Measurements from ENCODE around the gene TMEM98.
"Not testable (repeated sequence)": the region's sequence is repeated elsewhere in the genome, so short reads cannot be mapped to it uniquely, and the experiment has no call there.

TMEM98 gene

DNA sequence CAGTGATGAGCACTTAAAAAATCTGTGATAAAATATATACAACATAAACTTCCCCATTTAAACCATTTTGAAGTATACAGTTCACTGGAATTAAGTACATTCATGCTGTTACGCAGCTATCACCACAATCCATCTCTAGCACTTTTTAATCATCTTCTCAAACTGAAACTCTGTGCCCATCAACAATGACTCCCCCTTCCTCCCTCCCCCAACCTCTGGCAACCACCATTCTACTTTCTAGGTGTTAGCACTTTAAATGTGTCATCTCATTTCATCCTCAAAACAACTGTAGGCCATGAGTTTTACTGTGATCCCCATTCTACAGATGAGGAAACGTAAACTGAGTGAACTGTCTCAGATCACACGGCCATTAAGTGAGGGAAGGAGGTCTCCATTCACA, 13.8 kb upstream of the TMEM98 start:
- no peak for DNase-seq (ENCODE audit: low spot score)

GRCh38 chr17:32915245-32915644, 12.7 kb upstream of the TMEM98 start:
- no peak for DNase-seq (ENCODE audit: low spot score)

DNA sequence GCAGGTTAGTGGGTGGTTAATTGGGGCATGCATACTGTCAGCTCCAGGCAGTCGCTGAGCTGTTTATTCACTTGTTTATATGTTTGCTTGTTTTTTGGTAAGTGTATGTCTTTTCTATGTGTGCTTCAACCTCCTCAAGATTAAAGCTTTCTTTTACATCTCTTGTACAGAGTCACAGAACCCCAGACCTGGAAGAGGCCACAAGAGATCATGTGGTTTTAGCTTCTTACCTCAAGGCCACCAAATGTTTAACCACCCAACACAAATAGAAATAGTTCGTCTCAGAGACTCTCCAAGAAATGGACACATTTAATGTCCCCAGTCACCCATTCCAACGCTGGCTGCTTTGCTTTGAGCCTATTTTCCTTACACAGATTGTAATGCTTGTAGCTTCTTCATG, 11.8 kb upstream of the TMEM98 start:
- no peak for DNase-seq (ENCODE audit: low spot score)

DNA sequence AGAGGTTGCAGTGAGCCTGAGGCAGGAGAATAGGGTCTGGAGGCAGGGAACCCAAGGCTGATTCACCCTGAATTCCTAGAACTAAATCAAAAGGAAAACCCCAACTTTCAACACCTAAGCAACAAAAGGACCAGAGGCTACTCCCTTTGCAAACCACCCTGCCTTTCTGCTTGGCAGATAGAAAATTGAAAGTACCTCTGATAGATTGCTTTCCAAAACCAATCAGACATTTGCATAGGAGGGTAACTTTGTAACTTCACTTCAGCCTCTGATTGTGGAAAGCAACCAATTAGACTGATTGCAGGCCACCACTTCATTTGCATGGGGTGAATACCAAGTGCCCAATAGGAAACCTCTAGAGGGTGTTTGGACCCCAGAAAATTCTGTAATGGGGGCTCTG, 10.9 kb upstream of the TMEM98 start:
- no peak for DNase-seq (ENCODE audit: low spot score)

GRCh38 chr17:32917842-32918241, 10.1 kb upstream of the TMEM98 start:
- no peak for DNase-seq (ENCODE audit: low spot score)

DNA sequence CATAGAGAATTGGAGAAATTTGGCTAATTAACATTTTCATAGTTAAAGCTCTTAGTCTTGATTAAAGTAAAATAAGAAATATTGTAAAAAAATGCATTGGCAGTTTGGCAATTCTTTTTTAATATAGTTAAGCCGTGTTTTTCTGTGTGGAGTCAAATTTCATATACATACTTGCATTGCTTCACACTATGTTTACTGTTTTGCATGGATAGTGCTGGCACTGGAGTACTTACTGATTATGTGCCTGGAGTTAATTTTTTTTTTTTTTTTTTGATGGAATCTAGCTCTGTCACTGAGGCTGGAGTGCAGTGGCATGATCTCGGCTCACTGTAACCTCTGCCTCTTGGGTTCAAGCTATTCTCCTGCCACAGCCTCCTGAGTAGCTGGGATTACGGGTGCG, 8.1 kb upstream of the TMEM98 start:
- not testable (repeated sequence) for DNase-seq (ENCODE audit: low spot score)

DNA sequence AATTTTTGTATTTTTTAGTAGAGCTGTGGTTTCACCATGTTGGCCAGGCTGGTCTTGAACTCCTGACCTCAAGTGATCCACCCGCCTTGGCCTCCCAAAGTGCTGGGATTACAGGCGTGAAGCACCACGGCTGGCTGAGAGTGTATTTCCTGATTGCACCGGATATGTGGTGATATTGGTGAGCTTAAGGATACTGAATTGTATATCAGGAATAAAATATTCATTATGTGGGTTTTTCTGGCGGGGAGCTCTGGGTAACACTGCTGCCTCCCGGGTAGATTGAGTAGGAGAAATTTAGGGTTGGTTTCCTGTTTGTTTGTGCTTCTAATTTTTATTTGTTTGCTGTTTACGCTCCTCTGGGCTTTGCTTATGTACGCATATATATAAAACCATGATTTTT, 7.7 kb upstream of the TMEM98 start:
- no peak for DNase-seq (ENCODE audit: low spot score)

DNA sequence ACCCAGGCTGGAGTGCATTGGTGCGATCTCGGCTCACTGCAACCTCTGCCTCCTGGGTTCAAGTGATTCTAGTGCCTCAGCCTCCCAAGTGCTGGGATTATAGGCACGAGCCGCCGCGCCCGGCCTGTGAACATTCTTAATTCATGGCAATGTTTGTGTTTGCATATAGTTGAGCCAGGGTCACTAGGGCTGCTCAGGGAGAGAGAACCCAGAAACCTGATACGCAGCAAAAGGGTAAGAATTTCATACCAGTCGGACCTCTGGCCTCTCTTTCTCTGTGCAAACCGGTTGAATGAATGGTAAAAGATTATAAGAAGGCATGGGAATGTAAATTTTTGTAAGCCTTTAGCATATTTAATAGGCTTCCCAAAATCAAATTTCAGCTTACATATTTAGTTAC, 6.9 kb upstream of the TMEM98 start:
- DNase-seq (ENCODE audit: low spot score) = no peak

DNA sequence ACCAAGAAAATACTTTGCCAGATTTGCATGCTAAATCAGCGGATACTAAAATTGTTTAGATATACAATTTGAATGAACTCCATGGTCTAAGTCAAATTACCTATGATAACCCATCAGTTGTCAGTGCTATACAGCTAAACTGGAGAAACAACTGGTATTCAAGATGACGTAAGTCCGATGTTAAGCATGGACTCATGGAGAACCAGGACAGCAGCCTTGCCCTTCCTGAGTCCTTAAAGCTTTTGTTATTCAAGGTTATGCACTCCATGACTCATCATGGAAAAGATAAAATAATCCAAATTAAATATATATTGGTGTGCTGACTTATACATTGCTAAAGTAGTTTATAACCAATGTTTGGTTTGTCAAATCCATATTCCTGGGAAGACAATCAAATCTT, 4.0 kb upstream of the TMEM98 start:
- not testable (repeated sequence) for DNase-seq (ENCODE audit: low spot score)

DNA sequence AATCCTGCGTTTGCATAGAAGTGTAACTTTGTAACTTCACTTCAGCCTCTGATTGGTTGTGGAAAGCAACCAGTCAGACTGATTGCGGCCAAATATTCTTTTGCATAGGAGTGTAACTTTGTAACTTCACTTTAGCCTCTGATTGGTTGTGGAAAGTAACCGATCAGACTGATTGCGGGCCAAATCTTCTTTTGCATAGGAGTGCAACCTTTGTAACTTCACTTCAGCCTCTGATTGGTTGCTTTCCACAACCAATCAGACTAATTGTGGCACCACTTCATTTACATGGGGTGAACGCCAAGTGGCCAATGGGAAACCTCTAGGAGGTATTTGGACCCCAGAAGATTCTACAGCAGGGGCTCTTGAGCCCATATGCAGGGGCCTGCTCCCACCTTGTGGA, 1.8 kb upstream of the TMEM98 start:
- DNase-seq (ENCODE audit: low spot score) = no peak

- not testable (repeated sequence) for DNase-seq (ENCODE audit: low spot score)
Observed at GRCh38 chr17:32926789-32927188, 1.2 kb upstream of the TMEM98 start.

- no peak for DNase-seq (ENCODE audit: low spot score)
Observed at GRCh38 chr17:32927201-32927723, 691 bp upstream of the TMEM98 start.

DNA sequence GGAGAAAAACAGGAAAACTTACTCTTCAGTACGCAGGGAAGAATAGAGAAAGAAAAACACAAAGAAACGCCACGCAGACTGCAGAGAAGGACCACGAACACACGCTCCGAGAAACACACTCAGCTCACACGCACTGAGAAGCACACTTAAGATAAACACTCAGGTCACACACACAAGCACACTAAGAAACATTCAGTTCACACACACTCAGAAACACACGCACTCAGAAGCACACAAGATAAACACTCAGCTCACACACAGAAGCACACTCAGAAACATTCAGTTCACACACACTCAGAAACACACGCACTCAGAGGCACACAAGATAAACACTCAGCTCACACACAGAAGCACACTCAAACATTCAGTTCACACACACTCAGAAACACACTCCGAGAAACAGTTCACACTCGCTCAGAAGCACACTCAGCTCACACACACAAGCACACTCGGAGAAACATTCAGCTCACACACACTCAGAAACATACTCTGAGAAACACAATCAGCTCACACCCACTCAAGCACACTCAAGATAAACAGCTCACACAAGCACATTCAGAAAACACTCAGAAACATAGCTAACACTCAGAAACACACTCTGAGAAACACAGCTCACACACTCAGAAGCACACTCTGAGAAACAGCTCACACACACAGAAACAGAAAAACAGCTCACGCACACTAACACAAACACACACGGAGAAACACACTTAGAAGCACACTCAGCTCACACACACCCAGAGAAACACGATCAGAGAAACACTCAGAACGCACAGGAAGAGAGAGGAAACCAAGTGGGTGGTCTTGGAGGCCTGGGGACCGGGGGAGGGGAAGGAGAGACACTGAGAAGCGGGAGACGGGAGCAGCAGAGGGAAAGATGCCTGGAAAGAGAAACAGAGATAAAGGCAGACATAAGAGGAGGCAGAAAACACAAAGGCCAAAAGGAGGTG, 908 bp downstream of the TMEM98 start:
- peak; percentile 34 for DNase-seq (ENCODE audit: low spot score)

DNA sequence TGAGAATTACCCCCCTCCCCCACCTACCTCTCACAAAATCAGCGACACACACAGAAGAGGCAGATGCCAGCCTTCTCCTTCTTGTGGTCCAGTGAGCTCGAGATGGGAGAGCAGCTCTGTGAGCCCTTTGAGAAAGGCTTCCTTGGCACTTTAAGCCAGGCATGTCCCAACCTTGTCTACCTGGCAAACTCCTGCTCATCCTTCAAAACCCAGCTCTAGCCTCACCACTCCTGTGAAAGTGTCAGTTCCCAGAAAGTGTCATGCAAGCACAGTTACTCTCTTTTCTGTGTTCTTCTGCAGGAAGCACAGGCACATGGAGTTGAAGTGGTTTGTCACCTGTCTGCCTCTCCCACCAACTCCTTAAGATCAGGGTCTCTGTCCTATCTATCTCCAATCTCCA, 1.6 kb downstream of the TMEM98 start:
- DNase-seq (ENCODE audit: low spot score) = no peak

DNA sequence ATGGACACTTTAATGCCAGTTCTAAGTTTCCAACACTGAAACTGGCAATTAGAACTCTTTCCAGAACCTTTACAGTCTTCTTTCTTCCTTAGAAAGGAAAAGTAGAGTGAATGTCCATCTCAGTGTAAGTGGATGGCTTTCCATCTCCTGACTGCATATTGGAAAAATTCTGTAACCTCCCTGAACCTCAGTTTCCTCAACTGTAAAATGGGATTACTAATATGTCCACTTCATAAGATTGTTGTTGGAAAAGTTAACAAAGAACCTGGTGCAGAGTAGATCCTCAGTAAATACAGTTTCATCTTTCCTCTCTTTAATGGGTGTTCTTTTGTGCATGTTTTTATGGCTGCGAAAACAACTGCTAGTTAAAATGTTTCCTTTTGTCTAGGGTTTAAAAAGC, 2.6 kb downstream of the TMEM98 start:
- DNase-seq (ENCODE audit: low spot score) = no peak

DNA sequence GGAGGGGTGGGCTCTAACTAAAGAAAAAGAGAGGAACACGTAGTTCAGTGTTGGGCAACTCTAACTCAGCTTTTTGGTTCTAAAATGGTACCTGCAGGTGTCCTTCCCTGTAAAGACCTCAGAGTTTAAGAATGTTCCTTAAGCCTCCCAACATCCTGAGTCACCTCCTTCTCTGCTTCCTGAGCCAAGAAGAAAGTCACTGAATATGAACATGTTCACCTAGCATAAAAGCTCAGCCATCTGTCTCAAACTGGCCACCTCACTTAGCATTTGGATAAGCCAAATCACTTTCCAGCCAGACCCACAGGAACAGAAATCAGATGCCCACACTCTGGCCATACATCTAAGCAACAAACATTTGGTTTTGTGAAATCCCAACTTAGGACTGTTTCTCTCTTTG, 3.7 kb downstream of the TMEM98 start:
- no peak for DNase-seq (ENCODE audit: low spot score)

DNA sequence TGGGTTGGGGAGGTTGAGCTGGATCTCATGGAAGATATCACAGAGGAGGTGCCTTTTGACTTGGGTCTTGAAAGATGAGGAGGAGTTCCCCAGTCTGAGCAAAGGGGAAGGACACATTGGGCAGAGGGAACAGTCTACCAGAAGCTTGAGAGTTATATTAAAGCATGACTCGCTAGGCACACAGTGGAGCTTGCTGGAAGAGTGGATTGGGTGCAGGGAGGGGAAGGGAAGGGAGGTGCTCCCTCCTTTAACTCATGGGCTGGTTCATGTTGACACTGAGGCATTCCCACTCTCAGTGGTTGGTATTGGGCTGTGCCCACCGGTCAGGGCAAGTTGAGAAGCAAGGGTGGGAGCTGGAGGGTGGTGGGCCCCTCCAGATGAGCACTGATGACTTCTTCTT, 5.9 kb downstream of the TMEM98 start:
- no peak for DNase-seq (ENCODE audit: low spot score)

DNA sequence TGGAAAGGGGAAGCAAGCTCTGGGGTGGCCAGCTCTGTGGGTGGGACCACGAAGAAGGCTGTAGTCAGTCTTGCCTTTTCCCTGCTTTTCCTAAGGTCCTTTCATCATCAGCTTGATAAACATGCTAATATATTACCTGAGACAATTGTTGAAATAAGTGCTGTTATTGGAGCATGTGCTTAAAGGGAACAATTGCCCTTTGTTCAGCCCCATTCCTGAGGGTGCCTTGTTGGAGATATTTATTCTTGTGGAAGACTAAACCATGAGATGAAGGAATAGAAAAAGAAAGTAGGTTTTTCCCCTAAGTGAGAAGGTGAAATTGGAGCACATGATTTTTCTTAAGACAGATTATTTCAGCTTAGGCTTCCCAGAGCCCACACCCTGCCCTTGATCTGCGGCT, 7.8 kb downstream of the TMEM98 start:
- DNase-seq (ENCODE audit: low spot score) = no peak

DNA sequence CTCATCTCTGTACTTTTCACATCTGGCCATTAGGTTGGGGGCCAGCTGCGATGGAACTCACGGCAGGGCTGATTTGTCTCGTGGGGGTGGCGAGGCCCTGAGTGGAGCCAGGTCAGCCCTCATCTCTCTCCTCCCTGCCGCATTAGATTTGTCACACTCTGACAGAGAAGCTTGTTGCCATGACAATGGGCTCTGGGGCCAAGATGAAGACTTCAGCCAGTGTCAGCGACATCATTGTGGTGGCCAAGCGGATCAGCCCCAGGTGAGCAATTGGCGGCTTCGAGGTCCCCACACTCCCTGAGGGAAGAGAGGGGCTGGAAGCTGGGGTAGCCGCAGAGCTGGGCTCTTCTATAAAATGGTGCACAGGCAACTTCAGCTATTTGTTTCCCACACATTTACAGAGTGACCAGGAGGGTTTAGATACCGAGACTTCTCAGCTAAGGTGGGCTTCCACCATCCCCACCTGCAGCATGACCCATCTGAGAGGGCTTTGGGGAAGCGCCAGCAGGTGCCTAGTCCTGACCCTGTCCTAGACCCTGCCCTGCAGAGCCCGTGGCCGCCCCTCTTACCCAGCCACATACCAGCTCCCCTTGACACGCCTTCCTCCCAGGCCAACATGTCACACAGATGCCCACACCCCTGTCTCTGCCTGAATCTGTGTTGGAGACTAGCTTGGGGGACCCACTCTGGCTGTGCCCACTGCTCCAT, 8.4 kb downstream of the TMEM98 start:
- DNase-seq (ENCODE audit: low spot score) = no peak

GRCh38 chr17:32936894-32937500, 9.0 kb downstream of the TMEM98 start:
- DNase-seq (ENCODE audit: low spot score) = peak; percentile 71

DNA sequence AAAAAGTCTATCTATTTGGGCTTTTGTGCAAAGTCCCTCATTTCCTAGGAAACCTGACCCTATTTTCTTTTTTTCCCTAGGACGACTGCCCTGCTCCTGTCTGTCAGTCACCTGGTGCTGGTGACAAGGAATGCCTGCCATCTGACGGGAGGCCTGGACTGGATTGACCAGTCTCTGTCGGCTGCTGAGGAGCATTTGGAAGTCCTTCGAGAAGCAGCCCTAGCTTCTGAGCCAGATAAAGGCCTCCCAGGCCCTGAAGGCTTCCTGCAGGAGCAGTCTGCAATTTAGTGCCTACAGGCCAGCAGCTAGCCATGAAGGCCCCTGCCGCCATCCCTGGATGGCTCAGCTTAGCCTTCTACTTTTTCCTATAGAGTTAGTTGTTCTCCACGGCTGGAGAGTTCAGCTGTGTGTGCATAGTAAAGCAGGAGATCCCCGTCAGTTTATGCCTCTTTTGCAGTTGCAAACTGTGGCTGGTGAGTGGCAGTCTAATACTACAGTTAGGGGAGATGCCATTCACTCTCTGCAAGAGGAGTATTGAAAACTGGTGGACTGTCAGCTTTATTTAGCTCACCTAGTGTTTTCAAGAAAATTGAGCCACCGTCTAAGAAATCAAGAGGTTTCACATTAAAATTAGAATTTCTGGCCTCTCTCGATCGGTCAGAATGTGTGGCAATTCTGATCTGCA, 12.9 kb downstream of the TMEM98 start:
- DNase-seq (ENCODE audit: low spot score) = no peak
